Stimulated activated CD8-positive, alpha-beta memory T cell treated with anti-CD3 and anti-CD28 coated beads, Interleukin-7, amount 100 ng/mL, for 4 hours (primary cell): ENCODE data around the gene CATSPERZ.

ENCODE experiments used
- DNase-seq, 2 donors: peaks; one replicate each; pipeline ENCODE4 v3.0.0-alpha.2; 2020; ENCODE audit warnings: low read depth in 2 of 2

Gene CATSPERZ

DNA sequence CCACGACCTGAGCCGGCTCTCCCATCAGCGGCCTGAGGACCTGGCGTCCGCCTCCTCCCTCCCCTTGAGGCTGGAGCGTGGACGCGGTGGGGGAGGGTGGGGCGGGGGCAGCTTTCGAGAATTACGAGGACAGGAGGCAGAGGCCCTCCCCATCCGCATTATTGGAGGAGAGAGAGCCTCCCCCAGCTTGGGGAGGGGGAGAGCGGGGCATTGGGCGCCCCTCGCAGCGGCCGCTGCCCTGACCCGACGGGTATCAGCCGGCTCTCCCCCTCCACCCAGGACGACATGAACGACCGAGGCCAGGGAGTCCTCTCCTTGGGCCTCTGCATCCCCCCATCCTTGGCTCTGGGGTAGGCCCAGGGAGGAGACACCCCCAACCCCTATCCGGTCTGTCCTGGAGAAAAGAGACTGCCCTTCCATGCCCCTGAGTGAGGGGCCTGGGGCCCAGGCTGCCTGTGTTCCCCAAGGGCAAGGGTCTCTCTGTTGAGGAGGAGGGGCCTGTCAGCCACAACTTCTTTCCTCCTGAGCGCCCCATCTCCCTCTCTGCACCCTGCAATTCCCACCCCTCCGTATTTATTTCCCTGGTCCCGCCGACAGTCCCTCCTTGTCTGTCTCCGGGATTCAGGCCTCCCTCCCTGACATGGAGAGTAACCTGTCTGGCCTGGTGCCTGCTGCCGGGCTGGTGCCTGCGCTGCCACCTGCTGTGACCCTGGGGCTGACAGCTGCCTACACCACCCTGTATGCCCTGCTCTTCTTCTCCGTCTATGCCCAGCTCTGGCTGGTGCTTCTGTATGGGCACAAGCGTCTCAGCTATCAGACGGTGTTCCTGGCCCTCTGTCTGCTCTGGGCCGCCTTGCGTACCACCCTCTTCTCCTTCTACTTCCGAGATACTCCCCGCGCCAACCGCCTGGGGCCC lies 14.0 kb upstream of the CATSPERZ start:
- DNase-seq: no peak

GRCh38 chr11:64286801-64287159 lies 13.4 kb upstream of the CATSPERZ start:
- DNase-seq: no peak

GRCh38 chr11:64287676-64288352 lies 12.3 kb upstream of the CATSPERZ start:
- no peak for DNase-seq

DNA sequence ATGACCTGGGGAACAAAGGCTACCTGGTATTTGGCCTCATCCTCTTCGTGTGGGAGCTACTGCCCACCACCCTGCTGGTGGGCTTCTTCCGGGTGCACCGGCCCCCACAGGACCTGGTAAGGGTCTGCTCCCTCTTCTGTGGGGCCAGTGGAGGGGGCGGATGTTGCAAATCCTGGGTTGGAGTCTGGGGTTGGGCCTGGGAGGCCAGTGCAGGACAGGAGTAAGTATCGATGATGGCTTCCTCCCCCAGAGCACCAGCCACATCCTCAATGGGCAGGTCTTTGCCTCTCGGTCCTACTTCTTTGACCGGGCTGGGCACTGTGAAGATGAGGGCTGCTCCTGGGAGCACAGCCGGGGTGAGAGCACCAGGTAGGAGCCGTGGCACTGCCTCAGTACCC lies 11.8 kb upstream of the CATSPERZ start:
- no peak for DNase-seq

GRCh38 chr11:64289002-64289564 lies 11.1 kb upstream of the CATSPERZ start:
- DNase-seq: no peak

- DNase-seq: no peak
Measured at GRCh38 chr11:64290352-64291261, 9.6 kb upstream of the CATSPERZ start.

- no peak for DNase-seq
Measured at GRCh38 chr11:64291262-64291751, 8.9 kb upstream of the CATSPERZ start, which contains the start of gene KCNK4. KCNK4 (plus strand) TSS chr11:64291302; CDS start chr11:64293019, 1,717 bp downstream.

DNA sequence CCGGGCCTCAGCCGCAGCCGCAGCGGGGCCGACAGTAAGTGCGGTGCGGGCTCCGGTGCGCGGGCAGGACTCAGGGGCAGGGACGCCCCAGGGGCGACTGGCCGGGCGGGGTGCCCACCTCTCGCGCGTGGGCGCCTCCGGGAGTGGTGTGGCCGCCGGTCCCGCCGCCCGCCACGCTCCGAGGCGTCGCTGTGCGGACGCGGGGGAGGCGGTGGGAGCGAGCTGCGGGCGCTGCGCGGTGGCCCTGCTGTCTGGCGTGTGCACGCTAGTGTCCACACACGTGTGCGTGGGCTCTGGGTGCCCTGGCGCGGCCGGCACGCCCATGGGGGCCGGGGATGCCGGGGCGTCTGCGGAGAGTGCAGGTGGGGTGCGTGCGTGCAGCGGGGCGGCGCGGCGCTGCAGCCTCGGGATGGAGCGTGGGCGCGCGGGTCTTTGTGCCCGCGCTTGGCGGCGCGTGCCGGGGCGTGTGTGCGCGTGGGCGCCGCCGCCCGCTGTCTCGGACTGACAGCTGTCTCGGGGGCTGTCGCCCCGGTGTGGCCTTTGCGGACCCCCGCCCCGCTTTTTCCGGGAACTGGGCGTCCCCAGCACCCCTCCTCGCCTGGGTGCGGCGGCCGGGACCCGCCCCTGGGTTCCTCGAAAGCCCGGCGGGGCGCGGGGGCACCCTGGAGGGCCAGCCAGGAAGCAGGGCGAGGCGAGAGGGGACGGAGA lies 8.3 kb upstream of the CATSPERZ start:
- DNase-seq: peak in 1 of 2 donors; percentile 33

- DNase-seq: no peak
Measured at GRCh38 chr11:64292460-64293254, 7.5 kb upstream of the CATSPERZ start.

GRCh38 chr11:64294774-64295173 lies 5.4 kb upstream of the CATSPERZ start:
- DNase-seq: no peak

GRCh38 chr11:64295760-64296159 lies 4.4 kb upstream of the CATSPERZ start:
- DNase-seq: no peak

DNA sequence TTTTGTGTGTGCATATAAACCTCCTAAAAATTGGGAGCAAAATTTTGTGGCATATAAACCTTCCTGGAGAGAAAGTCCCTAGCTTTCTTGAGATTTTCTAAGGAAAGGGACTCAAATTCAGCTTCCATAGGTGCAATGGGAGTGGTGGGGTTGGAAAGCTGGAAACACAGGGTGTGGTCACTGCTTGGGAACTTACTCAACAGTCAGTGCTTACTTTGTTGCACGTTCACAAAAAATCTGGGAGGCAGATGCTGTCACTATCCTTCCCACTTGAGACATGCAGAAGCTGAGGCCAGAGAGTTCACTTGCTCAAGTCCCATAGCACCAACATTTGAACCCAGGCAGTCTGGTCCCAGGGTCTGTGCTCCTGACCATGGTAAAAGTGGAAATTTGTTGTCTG lies 3.9 kb upstream of the CATSPERZ start:
- no peak for DNase-seq

- DNase-seq: no peak
Measured at GRCh38 chr11:64296830-64297698, 3.1 kb upstream of the CATSPERZ start.

DNA sequence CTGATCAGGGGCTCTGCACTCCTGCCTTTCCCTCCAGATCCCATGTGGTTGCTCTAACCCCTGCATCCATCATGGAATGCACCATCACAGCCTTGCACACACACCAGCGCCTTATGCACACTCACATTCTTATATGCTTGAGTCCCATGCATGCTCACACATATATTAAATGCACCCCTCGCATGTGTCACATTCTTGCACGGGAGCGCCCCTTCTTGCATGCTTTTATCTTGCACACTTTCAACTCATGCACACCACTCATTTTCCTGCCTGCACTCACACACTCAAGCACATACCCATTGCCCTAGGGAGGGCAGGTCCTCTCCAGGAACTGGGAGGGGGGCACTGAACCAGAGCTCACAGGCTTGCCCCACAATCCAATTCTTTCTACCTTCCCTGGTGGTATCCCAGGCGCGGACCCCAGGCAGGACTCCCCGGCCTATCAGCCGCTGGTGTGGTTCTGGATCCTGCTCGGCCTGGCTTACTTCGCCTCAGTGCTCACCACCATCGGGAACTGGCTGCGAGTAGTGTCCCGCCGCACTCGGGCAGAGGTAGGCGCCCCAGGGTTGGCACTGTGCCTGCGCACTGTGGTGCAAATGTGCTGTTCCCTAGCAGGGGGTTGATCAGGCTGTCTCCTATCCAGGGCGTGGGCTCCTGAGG lies 2.3 kb upstream of the CATSPERZ start:
- no peak for DNase-seq

GRCh38 chr11:64298966-64299846 lies 952 bp upstream of the CATSPERZ start:
- no peak for DNase-seq

DNA sequence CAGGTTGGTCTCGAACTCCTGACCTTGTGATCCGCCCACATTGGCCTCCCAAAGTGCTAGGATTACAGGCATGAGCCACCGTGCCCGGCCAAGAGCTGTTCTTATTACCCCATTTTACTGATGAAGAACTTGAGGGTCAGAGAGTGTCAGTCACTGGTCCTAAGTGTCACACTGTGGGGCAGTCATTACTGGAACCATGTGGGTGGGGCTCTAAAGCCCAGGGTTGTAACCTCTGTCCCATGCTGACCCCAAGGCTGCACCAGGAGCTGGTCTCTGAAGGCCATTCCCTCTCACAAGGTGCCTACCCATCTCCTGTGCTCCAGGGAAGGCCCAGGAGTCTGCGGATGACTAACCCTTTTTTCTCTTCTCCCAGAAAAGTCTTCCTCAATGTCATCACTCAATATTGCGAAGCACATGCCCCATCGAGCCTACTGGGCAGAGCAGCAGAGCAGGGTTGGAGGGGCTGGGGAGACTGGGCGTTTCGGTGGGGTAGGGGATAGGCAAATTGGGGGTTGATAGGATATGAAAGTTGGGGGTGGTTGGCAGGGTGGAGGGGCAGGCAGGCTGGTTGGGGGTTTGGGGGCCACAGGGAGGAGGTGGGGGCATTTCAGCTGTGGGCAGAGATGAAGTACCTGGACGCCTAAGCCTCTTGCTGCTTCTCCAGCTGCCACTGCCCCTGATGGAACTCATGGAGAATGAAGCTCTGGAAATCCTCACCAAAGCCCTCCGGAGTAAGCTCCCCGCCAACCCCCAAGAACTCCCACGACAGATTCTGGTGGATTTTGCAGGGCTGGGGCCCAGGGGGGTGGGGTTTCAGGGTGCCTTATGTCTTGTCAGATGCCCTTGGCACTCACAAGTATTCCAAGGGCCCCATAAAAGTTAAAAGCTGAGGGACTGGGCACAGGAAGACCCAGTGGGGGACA lies 3.2 kb downstream of the CATSPERZ start:
- no peak for DNase-seq

DNA sequence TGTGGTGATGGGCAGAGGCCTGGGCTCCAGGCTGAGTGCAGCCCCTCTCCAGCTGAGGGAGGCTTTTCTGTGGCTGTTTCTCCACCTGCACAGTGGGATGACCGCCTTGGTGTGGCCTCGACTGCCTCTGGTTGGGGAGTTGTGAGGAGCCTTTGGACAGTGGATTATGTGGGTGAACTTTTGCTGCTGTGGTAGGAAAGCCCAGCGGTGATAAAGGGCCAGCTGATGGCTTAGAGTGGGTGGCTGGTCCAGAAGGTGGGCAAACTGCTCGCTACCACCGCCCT lies 3.8 kb downstream of the CATSPERZ start:
- no peak for DNase-seq
